Small intestine (tissue), 7 donors: ENCODE data around the gene NID1. TPM values are rescaled to one million over a fixed set of nuclear protein-coding genes. Genes with fewer than 3 reads are reported as not detected.
A peak's percentile ranks its signal among the peaks of the same experiment; 100 is the strongest.
"Not testable (repeated sequence)": the region's sequence is repeated elsewhere in the genome, so short reads cannot be mapped to it uniquely, and the experiment has no call there.

Experiments
- DNase-seq, 2 donors: peaks; one replicate each; pipeline versions ENCODE4 v3.0.0 to v3.0.0-alpha.2; 2013
- FAIRE-seq: peaks from 2 replicates; lab custom pipeline; 2012; peaks lifted over from hg19 to GRCh38; lab: Jason Lieb, UNC
- H3K27ac ChIP-seq, 3 donors: one replicate each; pipeline ENCODE4 v1.5.1; 2013; ENCODE audit warnings: low read length in 2 of 3, mild to moderate bottlenecking in 2 of 3, control low read depth in 1 of 3, inconsistent platforms in 1 of 3, low read depth in 1 of 3, moderate library complexity in 1 of 3
- H3K27me3 ChIP-seq, 3 donors: one replicate each; pipeline ENCODE4 v1.6.1; 2013; ENCODE audit warnings: low read length in 3 of 3, inconsistent platforms in 1 of 3; ENCODE audit not compliant: control insufficient read depth in 3 of 3, insufficient read depth in 3 of 3
- H3K36me3 ChIP-seq, 3 donors: one replicate each; pipeline ENCODE4 v1.6.1; 2013; ENCODE audit warnings: low read length in 3 of 3, inconsistent platforms in 1 of 3, low read depth in 1 of 3, mild to moderate bottlenecking in 1 of 3, moderate library complexity in 1 of 3; ENCODE audit not compliant: control insufficient read depth in 3 of 3, insufficient read depth in 2 of 3
- H3K4me1 ChIP-seq, 3 donors: one replicate each; pipeline ENCODE4 v1.6.1; 2013; ENCODE audit warnings: low read length in 2 of 3, inconsistent platforms in 1 of 3, low read depth in 1 of 3, mild to moderate bottlenecking in 1 of 3, moderate library complexity in 1 of 3; ENCODE audit not compliant: control insufficient read depth in 3 of 3, insufficient read depth in 2 of 3
- H3K4me3 ChIP-seq, 3 donors: one replicate each; pipeline ENCODE4 v1.5.1; 2013; ENCODE audit warnings: low read length in 3 of 3, control low read depth in 1 of 3, inconsistent platforms in 1 of 3, low read depth in 1 of 3, mild to moderate bottlenecking in 1 of 3, moderate library complexity in 1 of 3
- H3K9me3 ChIP-seq, 2 donors: one replicate each; pipeline ENCODE4 v1.6.1; 2013; ENCODE audit warnings: low read depth in 1 of 2, low read length in 1 of 2; ENCODE audit not compliant: control insufficient read depth in 2 of 2, insufficient read depth in 1 of 2
- WGBS, 3 donors: extraction: QIAGEN DNeasy Blood & Tissue Kit; methylation state at CpG; one replicate each; pipeline ENCODE4 v1.1.7; 2013; 5-methylcytosine and 5-hydroxymethylcytosine counted together
- polyA plus RNA-seq, 4 donors: library from polyadenylated mRNA; stranded (reverse) in 3 of 4; unstranded in 1 of 4; fragments of 200-250 nt in 3 of 4; fragments of 120-200 nt in 1 of 4; gene quantifications; one replicate each; pipeline versions ENCODE4 v1.2.1 to v1.2.3, GENCODE V29; 2013
- donor health status: healthy with polysubstance abuse.
- donor health status: control.
- donor health status: control.
- donor health status: Bipolar disorder and iron deficiency.
- donor health status: healthy.

Gene NID1
- polyA plus RNA-seq, 4 donors, result 0.67 to 62.0 (median 19.9) TPM

DNA sequence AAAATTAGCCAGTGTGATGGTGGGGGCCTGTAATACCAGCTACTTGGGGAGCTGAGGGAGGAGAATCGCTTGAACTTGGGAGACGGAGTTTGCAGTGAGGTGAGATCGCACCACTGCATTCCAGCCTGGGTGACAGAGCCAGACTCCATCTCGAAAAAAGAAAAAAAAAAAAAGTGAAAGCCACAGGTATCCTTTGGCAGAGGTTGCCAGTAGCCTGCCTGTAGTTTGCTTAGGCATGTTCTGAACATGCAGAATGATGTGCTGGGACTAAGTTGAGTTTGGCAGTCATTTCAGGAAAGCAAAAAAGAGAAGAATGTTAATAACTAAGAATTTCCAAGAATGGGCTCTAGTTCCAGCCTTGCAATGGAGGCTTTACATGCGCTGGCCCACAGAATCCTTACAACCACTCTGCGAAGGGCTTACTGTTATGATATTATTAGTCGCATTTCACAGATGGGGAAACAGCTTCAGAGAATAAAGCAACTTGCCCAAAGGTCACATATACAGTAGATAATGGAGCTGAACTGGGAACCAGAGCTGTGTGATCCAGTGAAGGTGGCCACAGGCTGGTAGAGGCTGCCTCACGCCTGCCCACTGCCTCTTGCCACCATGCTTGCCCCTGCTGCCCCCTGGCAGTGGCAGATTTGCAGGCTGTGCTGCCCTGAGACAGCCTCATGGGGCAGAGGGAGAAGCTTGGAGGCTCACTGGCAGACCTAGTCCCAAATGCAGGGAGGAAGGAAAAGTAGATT is 131.7 kb downstream of the NID1 start:
- no peaks in the 10 kb centered on the region for H3K9me3 ChIP-seq
- no peaks in the 10 kb centered on the region for H3K36me3 ChIP-seq
- no peaks in the 10 kb centered on the region for H3K27me3 ChIP-seq
- FAIRE-seq (no peak), DNase-seq (peak in 1 of 2 donors; percentile 29)
- 80 to 85% (median 81%) methylated on average over 8 of the region's 8 CpGs for WGBS, 3 donors
- H3K4me3 ChIP-seq, result no peak overlapping the region
- H3K27ac ChIP-seq, result no peak overlapping the region
- peaks cover 0 to 2% (median 0%) of the 10 kb centered on the region in 3 donors for H3K4me1 ChIP-seq

DNA sequence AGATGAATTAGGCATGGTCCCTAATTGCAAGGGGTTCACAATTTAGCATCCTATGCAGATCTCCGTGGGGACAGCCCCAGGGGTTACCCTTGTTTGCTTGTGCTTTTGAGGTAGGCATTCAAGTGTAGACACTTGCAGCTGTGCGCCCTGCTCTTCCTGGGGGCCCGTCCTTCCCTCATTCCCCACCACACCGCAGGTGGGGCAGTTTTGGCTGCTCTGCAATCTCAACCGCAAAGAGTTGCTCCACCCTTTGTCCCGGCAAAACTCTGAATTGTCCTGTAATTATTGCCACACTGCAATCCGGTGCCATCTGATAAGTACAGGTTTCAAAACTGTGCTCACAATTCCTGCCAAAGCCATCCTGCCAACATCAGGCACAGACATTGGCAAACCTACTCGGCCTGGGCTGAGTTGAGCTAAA is 132.8 kb downstream of the NID1 start:
- Histone ChIP-seq H3K27me3 (no peaks in the 10 kb centered on the region), H3K4me3 (no peak overlapping the region), H3K27ac (no peak overlapping the region), H3K36me3 (no peaks in the 10 kb centered on the region), H3K9me3 (no peaks in the 10 kb centered on the region), H3K4me1 (peaks cover 0 to 2% (median 0%) of the 10 kb centered on the region in 3 donors)
- 6 to 43% (median 30%) methylated on average over 8 of the region's 8 CpGs for WGBS, 3 donors
- FAIRE-seq, result no peak
- DNase-seq, result peak in 1 of 2 donors; percentile 40

DNA sequence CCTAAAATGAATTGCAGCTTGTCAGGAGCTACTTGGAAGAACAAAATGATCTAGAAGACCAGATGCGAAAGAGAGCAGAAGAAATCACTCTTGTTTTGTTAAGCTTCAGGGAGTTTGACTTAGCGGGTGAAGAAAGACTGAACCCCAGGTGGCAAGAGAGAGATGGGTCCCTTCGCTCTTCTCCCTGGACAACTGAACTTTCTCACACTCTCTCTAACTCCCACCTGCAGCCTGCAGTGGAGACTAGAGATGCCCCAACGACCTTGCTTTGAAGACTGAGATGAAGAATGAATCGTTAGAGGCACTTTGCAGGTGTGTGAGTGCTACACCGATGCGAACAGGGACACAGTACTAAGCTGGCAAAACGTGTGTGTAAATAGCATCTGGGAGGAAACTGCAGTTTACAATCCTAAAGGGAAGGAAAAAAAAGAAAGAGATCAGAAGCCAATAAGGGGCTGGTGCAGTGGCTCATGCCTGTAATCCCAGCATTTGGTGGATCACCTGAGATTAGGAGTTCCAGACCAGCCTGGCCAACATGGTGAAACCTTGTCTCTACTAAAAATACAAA is 133.6 kb downstream of the NID1 start:
- H3K4me1 ChIP-seq, result peaks cover 0 to 2% (median 0%) of the 10 kb centered on the region in 3 donors
- 58 to 62% (median 59%) methylated on average over 8 of the region's 8 CpGs for WGBS, 3 donors
- H3K9me3 ChIP-seq, result no peaks in the 10 kb centered on the region
- H3K4me3 ChIP-seq, result no peak overlapping the region
- H3K36me3 ChIP-seq, result no peaks in the 10 kb centered on the region
- H3K27me3 ChIP-seq, result no peaks in the 10 kb centered on the region
- FAIRE-seq (no peak), DNase-seq (no peak)
- no peak overlapping the region for H3K27ac ChIP-seq

DNA sequence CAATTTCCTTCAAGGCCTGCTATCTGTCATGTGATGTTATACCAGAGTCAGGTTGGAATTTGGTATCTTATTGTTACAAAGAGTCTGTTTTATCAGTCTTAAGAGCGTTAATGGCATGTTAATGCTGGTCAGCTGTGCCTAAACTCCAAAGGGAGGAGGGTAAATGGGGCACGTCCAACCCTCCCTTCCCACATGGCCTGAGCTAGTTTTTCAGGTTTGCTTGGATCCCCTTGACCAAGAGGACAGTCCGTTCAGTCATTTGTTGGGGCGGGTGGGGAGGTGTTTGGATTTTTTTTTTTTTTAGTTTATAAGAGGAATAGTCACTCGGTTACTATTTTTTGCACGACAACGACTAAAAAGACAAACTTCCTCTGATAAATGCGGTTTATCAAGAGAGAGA is 134.3 kb downstream of the NID1 start:
- Histone ChIP-seq H3K27ac (no peak overlapping the region), H3K4me3 (no peak overlapping the region), H3K9me3 (no peaks in the 10 kb centered on the region), H3K4me1 (peaks cover 0 to 2% (median 0%) of the 10 kb centered on the region in 3 donors), H3K27me3 (no peaks in the 10 kb centered on the region), H3K36me3 (no peaks in the 10 kb centered on the region)
- FAIRE-seq, result no peak
- no peak for DNase-seq
- 51 to 60% (median 58%) methylated on average over 8 of the region's 8 CpGs for WGBS, 3 donors

GRCh38 chr1:235929216-235929615 is 135.7 kb downstream of the NID1 start:
- H3K27ac ChIP-seq, result no peak overlapping the region
- H3K4me3 ChIP-seq, result no peak overlapping the region
- DNase-seq (no peak), FAIRE-seq (no peak)
- no peaks in the 10 kb centered on the region for H3K9me3 ChIP-seq
- no peaks in the 10 kb centered on the region for H3K36me3 ChIP-seq
- WGBS, 3 donors, result 74 to 83% (median 76%) methylated on average over 4 of the region's 4 CpGs
- H3K27me3 ChIP-seq, result no peaks in the 10 kb centered on the region
- peaks cover 0 to 2% (median 0%) of the 10 kb centered on the region in 3 donors for H3K4me1 ChIP-seq

DNA sequence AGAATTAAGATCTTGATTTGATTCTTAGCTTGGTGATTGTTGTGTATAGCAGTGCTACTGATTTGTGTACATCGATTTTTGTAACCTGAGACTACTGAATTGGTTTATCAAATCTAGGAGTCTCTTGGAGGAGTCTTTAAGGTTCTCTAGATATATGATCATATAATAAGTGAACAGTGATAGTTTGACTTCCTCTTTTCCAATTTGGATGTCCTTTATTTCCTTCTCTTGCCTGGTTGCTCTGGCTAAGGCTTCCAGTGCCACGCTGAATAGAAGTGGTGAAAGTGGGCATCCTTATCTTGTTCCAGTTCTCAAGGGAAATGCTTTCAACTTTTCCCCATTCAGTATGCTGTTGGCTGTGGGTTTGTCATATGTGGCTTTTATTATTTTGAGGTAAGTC is 136.7 kb downstream of the NID1 start:
- WGBS, 3 donors, result 83 to 92% (median 87%) methylated on average over 2 of the region's 2 CpGs
- no peaks in the 10 kb centered on the region for H3K4me1 ChIP-seq
- FAIRE-seq, result no peak

DNA sequence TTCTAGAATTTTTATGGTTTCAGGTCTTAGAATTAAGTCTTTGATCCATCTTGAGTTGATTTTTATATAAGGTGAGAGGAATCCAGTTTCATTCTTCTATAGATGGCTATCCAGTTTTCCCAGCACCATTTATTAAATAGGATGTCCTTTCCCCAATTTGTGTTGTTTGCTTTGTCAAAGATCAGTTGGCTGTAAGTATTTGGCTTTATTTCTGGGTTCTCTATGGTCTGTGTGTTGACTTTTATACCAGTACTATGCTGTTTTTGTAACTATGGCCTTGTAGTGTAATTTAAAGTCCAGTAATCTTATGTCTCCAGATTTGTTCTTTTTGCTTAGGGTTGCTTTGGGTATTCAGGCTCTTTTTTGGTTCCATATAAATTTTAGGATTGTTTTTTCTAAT is 137.3 kb downstream of the NID1 start:
- H3K4me3 ChIP-seq, FAIRE-seq, H3K36me3 ChIP-seq, DNase-seq, H3K9me3 ChIP-seq, H3K4me1 ChIP-seq, H3K27ac ChIP-seq, H3K27me3 ChIP-seq: not testable (repeated sequence)

More for the DNA sequence above, 136.7 kb downstream of the NID1 start:
- H3K36me3 ChIP-seq, result no peaks in the 10 kb centered on the region
- no peaks in the 10 kb centered on the region for H3K27me3 ChIP-seq
- no peak overlapping the region for H3K27ac ChIP-seq
- H3K9me3 ChIP-seq, result no peaks in the 10 kb centered on the region
- H3K4me3 ChIP-seq, result no peak overlapping the region
- DNase-seq, result no peak
